SJCRH30 (cell line): Measurements from ENCODE around the gene MFAP2. TPM values are rescaled to one million over a fixed set of nuclear protein-coding genes. Genes with fewer than 3 reads are reported as not detected.

ENCODE experiments used
- DNase-seq, 2 experiments: peaks; one replicate each; pipeline ENCODE4 v3.0.0-alpha.2; 2015 to 2020
- H3K27ac ChIP-seq: fragments of 250-450 bp; sonication (Bioruptor Pico); 2 replicates; pipeline ENCODE4 v1.5.1; 2020; ENCODE audit warnings: mild to moderate bottlenecking, moderate library complexity
- H3K27me3 ChIP-seq: fragments of 250-450 bp; sonication (Bioruptor Pico); 2 replicates; pipeline ENCODE4 v1.5.1; 2020; ENCODE audit warnings: mild to moderate bottlenecking, moderate library complexity
- H3K36me3 ChIP-seq: fragments of 250-450 bp; sonication (Bioruptor Pico); 2 replicates; pipeline ENCODE4 v1.5.1; 2020; ENCODE audit warnings: mild to moderate bottlenecking, moderate library complexity
- H3K4me1 ChIP-seq: fragments of 250-450 bp; sonication (Bioruptor Pico); 2 replicates; pipeline ENCODE4 v1.5.1; 2020; ENCODE audit warnings: mild to moderate bottlenecking, moderate library complexity
- H3K4me3 ChIP-seq: fragments of 250-450 bp; sonication (Bioruptor Pico); 2 replicates; pipeline ENCODE4 v1.5.1; 2020; ENCODE audit warnings: mild to moderate bottlenecking, moderate library complexity
- H3K9me3 ChIP-seq: fragments of 250-450 bp; sonication (Bioruptor Pico); replicated peaks from 2 replicates; pipeline ENCODE4 v1.5.1; 2020; ENCODE audit warnings: mild to moderate bottlenecking, moderate library complexity
- total RNA-seq: library from RNA; depleted of rRNA; stranded (reverse); fragments of >200 nt; shearing (Covaris generic); gene quantifications from 2 replicates; pipeline ENCODE4 v1.2.3, GENCODE V29; 2014; rRNA removed

MFAP2 gene
- total RNA-seq, 1 experiment from 2014 or later: 22.9 TPM

- Histone ChIP-seq H3K4me3 (no peak overlapping the region), H3K27ac (no peak overlapping the region), H3K4me1 (peaks cover 11% of the 10 kb centered on the region; the same call in 1 of the 2 replicates), H3K36me3 (no peaks in the 10 kb centered on the region), H3K27me3 (no peaks in the 10 kb centered on the region), H3K9me3 (no peaks in the 10 kb centered on the region)
- DNase-seq: no peak
Observed at GRCh38 chr1:16925635-16926490, 54.6 kb downstream of the MFAP2 start.

- H3K4me1 ChIP-seq: peaks cover 11% of the 10 kb centered on the region; the same call in 1 of the 2 replicates
- no peaks in the 10 kb centered on the region for H3K9me3 ChIP-seq
- H3K36me3 ChIP-seq: no peaks in the 10 kb centered on the region
- H3K27ac ChIP-seq: no peak overlapping the region
- H3K27me3 ChIP-seq: no peaks in the 10 kb centered on the region
- no peak overlapping the region for H3K4me3 ChIP-seq
- no peak for DNase-seq
Observed at GRCh38 chr1:16924919-16925477, 55.4 kb downstream of the MFAP2 start.

Other genes with a start within 250 kb of the MFAP2 start
- gene RNU1-4, start 240.1 kb downstream of the MFAP2 start, total RNA-seq: under 0.01 TPM in 2 replicates
- under 0.01 TPM in 2 replicates for gene RNU1-2, start 84.6 kb downstream of the MFAP2 start, total RNA-seq
- gene CROCC, start 58.7 kb downstream of the MFAP2 start, total RNA-seq: 12.6 and 19.4 TPM in 2 replicates
- 77.9 and 83.3 TPM in 2 replicates for gene ATP13A2, start 31.3 kb upstream of the MFAP2 start, total RNA-seq
- 243 and 247 TPM in 2 replicates for gene SDHB, start 73.4 kb upstream of the MFAP2 start, total RNA-seq
- 4.3 and 4.6 TPM in 2 replicates for gene PADI2, start 138.8 kb upstream of the MFAP2 start, total RNA-seq
- gene PADI1, start 224.5 kb upstream of the MFAP2 start, total RNA-seq: 0.06 and 0.20 TPM in 2 replicates